Psoas muscle (tissue), 8 donors: ENCODE measurements around the gene OR6J1. TPM values are rescaled to one million over a fixed set of nuclear protein-coding genes. Genes with fewer than 3 reads are reported as not detected.
"Not testable (repeated sequence)": the region's sequence is repeated elsewhere in the genome, so short reads cannot be mapped to it uniquely, and the experiment has no call there.

Source experiments
- ATAC-seq, 4 donors: fragments of 200-7000 bp; cut with Tn5 transposase; one replicate each; pipeline ENCODE4 v1.9.1; 2020; ENCODE audit warnings: moderate library complexity in 3 of 4, mild to moderate bottlenecking in 2 of 4
- DNase-seq, 2 donors: peaks; one replicate each; pipeline ENCODE4 v3.0.0-alpha.2; 2020
- H3K27ac ChIP-seq: fragments of 200-600 bp; one replicate; pipeline ENCODE4 v1.8.0; 2022
- H3K27me3 ChIP-seq, 3 donors: fragments of 200-600 bp in 1 of 3; one replicate each; pipeline versions ENCODE4 v1.6.1 to v1.8.0; 2013 to 2022; ENCODE audit warnings: low read length in 2 of 3, mild to moderate bottlenecking in 2 of 3, moderate library complexity in 1 of 3; ENCODE audit not compliant: insufficient read depth in 3 of 3
- H3K36me3 ChIP-seq, 2 donors: fragments of 200-600 bp in 1 of 2; one replicate each; pipeline versions ENCODE4 v1.6.1 to v1.8.0; 2013 to 2022; ENCODE audit warnings: low read depth in 1 of 2, mild to moderate bottlenecking in 1 of 2, moderate library complexity in 1 of 2; ENCODE audit not compliant: insufficient read depth in 1 of 2
- H3K4me1 ChIP-seq: fragments of 200-600 bp; one replicate; pipeline ENCODE4 v1.8.0; 2022
- H3K4me3 ChIP-seq: fragments of 200-600 bp; one replicate; pipeline ENCODE4 v1.8.0; 2022; ENCODE audit warnings: mild to moderate bottlenecking
- H3K9me3 ChIP-seq: fragments of 200-600 bp; one replicate; pipeline ENCODE4 v1.8.0; 2022
- WGBS, 3 donors: extraction: QIAGEN DNeasy Blood & Tissue Kit; methylation state at CpG; one replicate each; pipeline versions ENCODE4 v1.1.6 to v1.1.7; 2013; 5-methylcytosine and 5-hydroxymethylcytosine counted together
- intact Hi-C, 2 donors: fragments of 100-400 bp; cut with DNase I; formaldehyde crosslinking; loops; one replicate each; pipeline versions ENCODE4 v1.11.0 to v1.14.2; 2022
- polyA plus RNA-seq, 3 donors: library from polyadenylated mRNA; stranded (reverse); fragments of 200-250 nt; gene quantifications; one replicate each; pipeline ENCODE4 v1.2.3, GENCODE V29; 2013
- total RNA-seq, 4 donors: library from RNA; stranded (reverse); fragmentation: NEBNext Ultra II Directional in 2 of 4; extraction: Animal tissue kit (Norgen Biotek cat#: 25700) in 2 of 4; gene quantifications; one replicate each; pipeline versions ENCODE4 v1.2.1 to v1.2.4, GENCODE V29; 2021 to 2023
- TF ChIP-seq, protein P1 (sequence below): fragments of 200-600 bp; IDR thresholded peaks from one replicate; pipeline ENCODE4 v1.8.0; 2022; ENCODE audit warnings: antibody characterized with exemption
- donor health status: healthy with polysubstance abuse.
- donor health status: DM: no; HTN: no; CAD: no; lungs with moderate emphysema.
- donor health status: Bipolar disorder and iron deficiency.
- donor health status: healthy.
- donor health status: DM: yes; HTN: yes; CAD: no.
- donor health status: DM: no; HTN: no; CAD: no.
- donor health status: DM: no; HTN: no; CAD: no.
- donor health status: DM: yes; HTN: yes; CAD: no.

OR6J1 gene
- total and polyA plus RNA-seq, 7 donors, result not detected

DNA sequence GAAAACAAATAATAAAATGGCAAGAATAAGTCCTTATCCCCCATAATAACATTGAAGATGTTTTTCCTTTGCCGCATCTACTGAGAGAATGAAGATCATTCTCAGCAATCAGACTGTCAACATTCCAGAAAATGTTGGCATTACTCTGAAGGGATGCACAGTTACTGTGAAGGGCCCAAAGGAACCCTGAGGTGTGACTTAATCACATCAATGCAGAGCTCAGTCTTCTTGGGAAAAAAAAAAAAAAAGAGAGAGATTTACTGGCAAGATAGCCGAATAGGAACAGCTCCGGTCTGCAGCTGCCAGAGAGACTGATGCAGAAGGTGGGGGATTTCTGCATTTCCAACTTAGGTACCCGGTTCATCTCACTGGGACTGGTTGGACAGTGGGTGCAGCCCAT is 41.3 kb upstream of the OR6J1 start:
- intact Hi-C loops, result no loop called here
- no peaks in the 10 kb centered on the region for H3K4me1 ChIP-seq
- H3K27ac ChIP-seq, result no peak overlapping the region
- DNase-seq (no peak), ATAC-seq (no peak)
- peaks cover 0 to 3% (median 0%) of the 10 kb centered on the region in 3 donors for H3K27me3 ChIP-seq
- no peak overlapping the region for H3K4me3 ChIP-seq
- no peaks in the 10 kb centered on the region for H3K9me3 ChIP-seq
- TF ChIP-seq, protein P1, sequence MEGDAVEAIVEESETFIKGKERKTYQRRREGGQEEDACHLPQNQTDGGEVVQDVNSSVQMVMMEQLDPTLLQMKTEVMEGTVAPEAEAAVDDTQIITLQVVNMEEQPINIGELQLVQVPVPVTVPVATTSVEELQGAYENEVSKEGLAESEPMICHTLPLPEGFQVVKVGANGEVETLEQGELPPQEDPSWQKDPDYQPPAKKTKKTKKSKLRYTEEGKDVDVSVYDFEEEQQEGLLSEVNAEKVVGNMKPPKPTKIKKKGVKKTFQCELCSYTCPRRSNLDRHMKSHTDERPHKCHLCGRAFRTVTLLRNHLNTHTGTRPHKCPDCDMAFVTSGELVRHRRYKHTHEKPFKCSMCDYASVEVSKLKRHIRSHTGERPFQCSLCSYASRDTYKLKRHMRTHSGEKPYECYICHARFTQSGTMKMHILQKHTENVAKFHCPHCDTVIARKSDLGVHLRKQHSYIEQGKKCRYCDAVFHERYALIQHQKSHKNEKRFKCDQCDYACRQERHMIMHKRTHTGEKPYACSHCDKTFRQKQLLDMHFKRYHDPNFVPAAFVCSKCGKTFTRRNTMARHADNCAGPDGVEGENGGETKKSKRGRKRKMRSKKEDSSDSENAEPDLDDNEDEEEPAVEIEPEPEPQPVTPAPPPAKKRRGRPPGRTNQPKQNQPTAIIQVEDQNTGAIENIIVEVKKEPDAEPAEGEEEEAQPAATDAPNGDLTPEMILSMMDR, result no peak
- 38 to 49% (median 46%) methylated on average over 4 of the region's 4 CpGs for WGBS, 3 donors
- no peaks in the 10 kb centered on the region for H3K36me3 ChIP-seq

DNA sequence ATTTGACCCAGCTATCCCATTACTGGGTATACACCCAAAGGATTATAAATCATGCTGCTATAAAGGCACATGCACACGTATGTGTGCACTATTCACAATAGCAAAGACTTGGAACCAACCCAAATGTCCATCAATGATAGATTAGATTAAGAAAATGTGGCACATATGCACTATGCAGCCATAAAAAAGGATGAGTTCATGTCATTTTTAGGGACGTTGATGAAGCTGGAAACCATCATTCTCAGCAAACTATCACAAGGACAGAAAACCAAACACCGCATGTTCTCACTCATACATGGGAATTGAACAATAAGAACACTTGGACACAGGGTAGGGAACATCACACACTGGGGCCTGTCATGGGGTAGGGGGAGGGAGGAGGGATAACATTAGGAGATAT is 39.3 kb upstream of the OR6J1 start:
- H3K27ac ChIP-seq, H3K36me3 ChIP-seq, intact Hi-C loops, ATAC-seq, H3K4me3 ChIP-seq, DNase-seq, H3K4me1 ChIP-seq, H3K27me3 ChIP-seq, H3K9me3 ChIP-seq: not testable (repeated sequence)
- WGBS, 3 donors, result 68 to 72% (median 69%) methylated on average over 3 of the region's 3 CpGs

DNA sequence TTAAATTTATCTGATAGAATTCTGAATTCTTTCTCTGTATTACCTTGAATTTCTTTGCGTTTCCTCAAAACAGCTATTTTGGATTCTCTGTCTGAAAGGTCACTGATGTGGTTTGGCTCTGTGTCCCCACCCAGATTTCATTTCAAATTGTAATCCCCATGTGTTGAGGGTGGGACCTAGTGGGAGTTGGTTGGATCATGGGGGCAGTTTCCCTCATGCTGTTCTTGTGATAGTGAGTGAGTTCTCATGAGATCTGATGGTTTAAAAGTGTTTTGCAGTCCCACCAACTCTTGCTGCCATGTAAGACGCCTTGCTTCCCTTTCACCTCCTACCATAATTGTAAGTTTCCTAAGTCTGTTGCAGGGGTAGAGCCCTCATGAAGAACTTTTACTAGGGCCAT is 34.1 kb upstream of the OR6J1 start:
- no peak for ATAC-seq
- WGBS, 3 donors, result 88% methylated on average over 2 of the region's 2 CpGs

DNA sequence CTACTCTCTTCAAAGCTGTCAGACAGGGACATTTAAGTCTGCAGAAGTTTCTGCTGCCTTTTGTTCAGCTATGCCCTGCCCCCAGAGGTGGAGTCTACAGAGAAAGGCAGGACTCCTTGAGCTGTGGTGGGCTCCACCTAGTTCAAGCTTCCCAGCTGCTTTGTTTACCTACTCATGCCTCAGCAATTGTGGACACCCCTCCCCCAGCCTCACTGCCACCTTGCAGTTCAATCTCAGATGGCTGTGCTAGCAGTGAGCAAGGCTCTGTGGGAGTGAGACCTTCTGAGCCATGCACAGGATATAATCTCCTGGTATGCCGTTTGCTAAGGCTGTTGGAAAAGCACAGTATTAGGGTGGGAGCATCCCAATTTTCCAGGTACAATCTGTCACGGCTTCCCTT is 33.4 kb upstream of the OR6J1 start:
- DNase-seq, ATAC-seq, H3K27ac ChIP-seq, intact Hi-C loops, H3K36me3 ChIP-seq, H3K4me3 ChIP-seq, H3K27me3 ChIP-seq, H3K4me1 ChIP-seq, H3K9me3 ChIP-seq: not testable (repeated sequence)
- 47 to 64% (median 57%) methylated on average over 2 of the region's 2 CpGs for WGBS, 3 donors

More for the DNA sequence above, 34.1 kb upstream of the OR6J1 start:
- H3K36me3 ChIP-seq, result no peaks in the 10 kb centered on the region
- H3K27ac ChIP-seq, result no peak overlapping the region
- TF ChIP-seq, protein P1, result no peak
- no peaks in the 10 kb centered on the region for H3K4me1 ChIP-seq
- no peak for DNase-seq
- intact Hi-C loops, result no loop called here
- no peaks in the 10 kb centered on the region for H3K27me3 ChIP-seq
- H3K9me3 ChIP-seq, result no peaks in the 10 kb centered on the region
- no peak overlapping the region for H3K4me3 ChIP-seq

DNA sequence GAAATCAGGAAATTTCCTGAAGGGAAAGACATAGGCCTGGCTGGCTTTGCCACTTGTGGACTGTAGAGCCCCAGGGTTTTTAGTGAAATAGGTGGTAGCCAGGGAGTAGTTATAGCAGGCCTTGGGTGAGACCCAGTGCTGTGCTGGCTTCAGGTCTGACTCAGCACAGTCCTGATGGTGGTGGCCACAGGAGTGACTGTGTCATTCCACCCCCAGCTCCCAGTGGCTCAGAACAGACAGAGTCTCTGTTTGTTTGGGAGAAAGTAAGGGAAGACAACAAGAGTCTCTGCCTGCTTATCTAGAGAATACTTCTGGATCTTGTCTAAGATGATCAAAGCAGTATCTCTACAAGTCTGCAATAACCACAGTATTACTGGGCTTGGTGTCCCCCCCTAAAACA is 27.5 kb upstream of the OR6J1 start:
- DNase-seq, result no peak
- no peak for ATAC-seq
- H3K36me3 ChIP-seq, result no peaks in the 10 kb centered on the region

DNA sequence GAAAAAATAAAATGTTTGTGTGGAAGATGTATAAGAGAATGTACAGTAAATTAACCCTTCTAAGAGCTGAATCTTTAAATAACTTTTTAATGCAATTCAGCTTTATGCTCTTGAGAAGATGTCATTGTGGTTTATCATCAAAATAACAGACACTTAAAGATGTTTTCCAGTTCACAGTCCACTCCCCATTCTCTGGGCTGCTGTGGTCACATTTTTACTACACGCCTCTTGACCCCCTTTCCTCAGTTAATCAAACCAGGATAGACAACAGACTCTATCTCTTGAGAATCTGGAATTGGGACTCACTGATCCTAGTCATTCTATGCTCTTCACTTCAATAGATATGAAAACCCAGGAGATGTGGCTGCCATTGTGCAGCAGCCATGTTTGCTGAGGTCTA is 24.7 kb upstream of the OR6J1 start:
- ATAC-seq, result no peak

More for the DNA sequence above, 27.5 kb upstream of the OR6J1 start:
- no peaks in the 10 kb centered on the region for H3K9me3 ChIP-seq
- H3K27me3 ChIP-seq, result no peaks in the 10 kb centered on the region
- TF ChIP-seq, protein P1, result no peak
- no peak overlapping the region for H3K4me3 ChIP-seq
- H3K4me1 ChIP-seq, result no peaks in the 10 kb centered on the region
- intact Hi-C loops, result no loop called here
- no peak overlapping the region for H3K27ac ChIP-seq

More for the DNA sequence above, 24.7 kb upstream of the OR6J1 start:
- no peak overlapping the region for H3K27ac ChIP-seq
- H3K4me3 ChIP-seq, result no peak overlapping the region
- no peaks in the 10 kb centered on the region for H3K9me3 ChIP-seq
- TF ChIP-seq, protein P1, result no peak
- DNase-seq, result no peak
- H3K4me1 ChIP-seq, result no peaks in the 10 kb centered on the region
- H3K27me3 ChIP-seq, result no peaks in the 10 kb centered on the region
- WGBS, 3 donors, result 71 to 82% (median 72%) methylated on average over 1 of the region's 1 CpG
- intact Hi-C loops, result no loop called here
- no peaks in the 10 kb centered on the region for H3K36me3 ChIP-seq
